Measurements from ENCODE around the gene MANEA.
A peak's percentile ranks its signal among the peaks of the same experiment; 100 is the strongest.
"Not testable (repeated sequence)": the region's sequence is repeated elsewhere in the genome, so short reads cannot be mapped to it uniquely, and the experiment has no call there.

The MANEA gene, protein sequence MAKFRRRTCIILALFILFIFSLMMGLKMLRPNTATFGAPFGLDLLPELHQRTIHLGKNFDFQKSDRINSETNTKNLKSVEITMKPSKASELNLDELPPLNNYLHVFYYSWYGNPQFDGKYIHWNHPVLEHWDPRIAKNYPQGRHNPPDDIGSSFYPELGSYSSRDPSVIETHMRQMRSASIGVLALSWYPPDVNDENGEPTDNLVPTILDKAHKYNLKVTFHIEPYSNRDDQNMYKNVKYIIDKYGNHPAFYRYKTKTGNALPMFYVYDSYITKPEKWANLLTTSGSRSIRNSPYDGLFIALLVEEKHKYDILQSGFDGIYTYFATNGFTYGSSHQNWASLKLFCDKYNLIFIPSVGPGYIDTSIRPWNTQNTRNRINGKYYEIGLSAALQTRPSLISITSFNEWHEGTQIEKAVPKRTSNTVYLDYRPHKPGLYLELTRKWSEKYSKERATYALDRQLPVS

GRCh38 chr6:95577304-95578105 lies at the start of gene MANEA:
MANEA (plus strand) TSS chr6:95577535; CDS start chr6:95586440, 8,905 bp downstream.
- DNase-seq (ENCODE audit: low read depth), result peak; percentile 67

GRCh38 chr6:95529762-95530161 lies 47.6 kb upstream of the MANEA start:
- DNase-seq (ENCODE audit: low read depth), result no peak

DNA sequence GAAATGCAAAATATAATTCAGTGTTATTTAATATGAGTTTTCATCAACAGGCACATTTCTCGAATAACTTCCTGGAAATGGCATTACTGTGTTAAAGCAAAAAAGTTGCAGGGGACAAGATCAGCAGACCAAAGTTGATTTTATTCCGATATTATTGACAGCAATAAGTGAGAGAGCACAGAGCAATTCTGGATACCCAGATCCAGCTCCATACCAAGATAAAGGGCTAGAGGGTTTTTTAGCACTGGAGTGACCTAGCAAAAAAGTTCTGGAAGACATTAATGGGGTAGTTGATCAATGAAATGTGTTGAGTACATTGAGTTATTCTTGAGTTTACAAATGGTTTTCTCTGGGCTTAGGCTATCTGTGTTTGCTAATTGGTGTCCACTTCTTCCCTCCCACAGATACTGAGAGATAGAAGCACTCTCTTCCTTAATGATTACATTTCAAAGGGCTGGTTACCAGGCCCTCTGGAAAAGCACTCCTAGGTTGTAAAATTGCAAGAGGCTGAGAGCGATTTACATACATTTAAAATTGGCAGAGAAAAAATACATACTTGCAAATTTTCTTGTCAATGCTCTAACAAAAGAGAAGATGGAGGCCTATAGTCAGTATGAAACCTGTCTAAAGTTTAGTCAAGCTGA lies 47.0 kb upstream of the MANEA start:
- DNase-seq (ENCODE audit: low read depth), result no peak

DNA sequence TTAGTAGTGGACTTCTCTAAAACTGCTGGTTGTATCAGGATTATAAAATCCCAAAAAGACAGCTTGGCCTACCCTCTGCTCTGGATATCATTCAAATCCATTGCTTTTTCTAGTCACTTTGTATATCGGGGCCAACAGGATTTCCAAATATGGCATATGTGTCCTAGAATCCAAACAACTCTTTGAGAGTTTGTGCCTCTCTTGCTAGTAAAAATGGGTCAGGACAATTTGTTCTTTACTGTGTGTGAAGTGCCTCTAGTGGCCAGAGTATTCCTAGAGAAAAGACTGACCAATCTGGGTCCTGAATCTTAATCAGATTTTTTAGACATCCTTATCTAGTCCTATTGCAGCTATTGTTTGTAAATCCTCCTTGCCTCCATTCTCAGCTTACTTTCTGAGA lies 33.5 kb upstream of the MANEA start:
- no peak for DNase-seq (ENCODE audit: low read depth)

DNA sequence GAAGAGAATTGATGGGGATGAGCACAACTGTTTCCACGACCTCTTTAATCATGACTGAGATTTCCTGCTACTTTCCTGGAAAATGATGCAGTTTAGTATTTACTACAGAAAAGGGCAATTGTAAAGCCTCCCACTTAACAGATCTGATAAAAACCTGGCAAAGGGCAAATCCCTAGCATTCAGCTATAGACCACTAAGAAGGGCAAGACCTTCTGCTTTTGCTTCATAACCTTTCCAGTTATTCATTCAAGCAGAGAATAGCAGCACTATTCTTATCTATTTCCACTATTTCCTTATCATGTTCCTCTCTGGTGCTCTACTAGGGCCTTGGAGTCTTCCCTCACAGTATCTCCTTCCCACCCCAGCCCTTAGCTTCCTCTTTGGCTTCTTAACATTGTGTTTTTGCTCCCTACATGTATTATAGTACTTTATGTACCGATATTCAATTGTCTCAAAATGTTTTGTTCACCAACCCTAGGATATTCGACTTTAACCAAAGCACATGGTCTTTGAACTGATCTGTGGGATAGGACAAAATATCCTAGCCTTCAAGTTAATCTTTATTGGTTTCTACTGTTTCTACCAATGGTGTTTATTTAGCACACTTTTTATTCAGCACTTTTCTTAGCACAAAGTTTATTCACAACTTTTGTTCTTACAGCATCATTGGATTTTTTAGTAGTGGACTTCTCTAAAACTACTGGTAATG lies 32.7 kb upstream of the MANEA start:
- no peak for DNase-seq (ENCODE audit: low read depth)

DNA sequence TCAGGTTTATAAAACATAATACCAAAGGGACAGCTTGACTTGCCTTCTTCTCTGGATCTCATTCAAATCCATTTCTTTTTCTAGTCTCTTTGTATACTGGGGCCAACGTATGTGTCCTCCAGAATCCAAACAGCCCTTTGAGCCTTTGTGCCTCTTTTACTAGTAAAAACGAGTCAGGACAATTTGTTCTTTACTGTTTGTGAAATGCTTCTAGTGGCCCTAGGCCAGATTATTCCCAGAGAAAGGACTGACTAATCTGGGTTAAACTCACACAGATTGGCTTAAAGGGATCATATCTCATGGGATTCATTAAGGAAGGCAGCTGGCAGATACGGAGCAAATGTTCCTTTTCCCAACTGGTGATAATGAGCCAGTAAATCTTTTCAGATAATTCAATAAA lies 32.1 kb upstream of the MANEA start:
- DNase-seq (ENCODE audit: low read depth), result no peak

DNA sequence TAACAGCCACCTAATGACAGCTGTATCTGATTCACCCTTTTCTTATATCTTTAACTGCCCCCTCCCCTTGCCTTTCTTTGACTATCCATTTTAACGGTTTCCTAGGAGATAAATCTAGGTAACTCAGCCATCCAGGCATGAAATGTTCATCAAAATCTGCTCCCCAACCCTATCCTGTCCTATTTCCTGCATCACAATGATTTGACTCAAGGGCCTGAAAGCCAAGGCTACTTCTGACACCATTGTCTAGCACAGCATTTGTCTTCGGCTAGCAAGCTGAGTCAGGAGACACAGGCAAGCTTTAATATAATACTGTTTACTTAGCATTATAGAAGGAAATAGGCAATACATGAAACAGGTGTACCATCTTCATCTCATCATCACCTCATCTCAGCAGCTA lies 31.6 kb upstream of the MANEA start:
- DNase-seq (ENCODE audit: low read depth), result no peak

GRCh38 chr6:95546148-95546547 lies 31.2 kb upstream of the MANEA start:
- DNase-seq (ENCODE audit: low read depth), result no peak

DNA sequence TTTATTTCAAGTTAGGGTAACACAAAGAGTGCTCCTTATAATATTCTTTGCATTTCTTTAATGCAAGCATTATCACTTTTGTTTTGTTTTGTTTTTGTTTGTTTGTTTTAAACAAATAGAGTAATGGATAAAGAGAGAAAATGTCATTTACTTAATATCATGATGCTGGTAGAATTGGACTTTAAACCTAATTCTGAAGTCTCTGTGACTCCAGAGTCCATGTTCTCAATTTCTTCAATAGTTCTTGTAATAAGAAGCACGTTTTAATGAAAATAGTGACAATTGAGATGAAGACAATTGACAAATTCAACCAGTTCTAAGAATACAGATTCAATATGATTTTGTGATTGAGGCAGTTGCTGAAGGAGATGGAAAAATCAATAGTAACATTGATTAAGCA lies 30.3 kb upstream of the MANEA start:
- DNase-seq (ENCODE audit: low read depth), result no peak

GRCh38 chr6:95548188-95548786 lies 29.0 kb upstream of the MANEA start:
- no peak for DNase-seq (ENCODE audit: low read depth)

DNA sequence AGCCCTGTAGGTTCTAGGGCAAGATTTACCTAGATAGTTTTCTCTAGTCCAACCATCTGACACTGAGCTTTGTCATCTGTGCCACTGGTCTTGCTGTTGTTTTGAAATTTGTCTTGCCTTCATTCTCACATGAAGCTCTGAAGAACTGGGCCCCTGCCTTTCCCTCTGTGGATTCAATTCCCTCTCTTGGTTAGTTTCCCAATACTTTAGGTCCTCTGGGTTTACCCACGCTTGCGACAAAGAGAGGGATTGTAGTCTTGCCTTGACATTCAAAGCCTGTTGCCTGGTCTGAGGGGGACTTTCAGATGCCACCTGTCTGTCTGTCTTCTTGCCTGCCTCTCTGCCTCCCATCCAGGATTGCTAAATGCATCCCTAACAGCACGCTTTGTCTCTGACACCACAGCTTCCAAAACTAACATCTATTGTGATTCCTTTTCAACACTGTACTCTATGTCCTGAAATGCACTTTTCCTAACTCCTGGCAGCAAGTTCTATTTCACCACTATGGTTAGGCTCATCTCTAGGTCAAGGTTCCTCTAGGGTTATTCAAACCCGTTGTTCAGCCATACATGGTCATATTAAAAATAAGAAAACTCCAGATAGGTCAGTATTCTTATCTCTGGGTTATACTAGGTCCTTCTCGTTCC lies 25.5 kb upstream of the MANEA start:
- DNase-seq (ENCODE audit: low read depth), result no peak

DNA sequence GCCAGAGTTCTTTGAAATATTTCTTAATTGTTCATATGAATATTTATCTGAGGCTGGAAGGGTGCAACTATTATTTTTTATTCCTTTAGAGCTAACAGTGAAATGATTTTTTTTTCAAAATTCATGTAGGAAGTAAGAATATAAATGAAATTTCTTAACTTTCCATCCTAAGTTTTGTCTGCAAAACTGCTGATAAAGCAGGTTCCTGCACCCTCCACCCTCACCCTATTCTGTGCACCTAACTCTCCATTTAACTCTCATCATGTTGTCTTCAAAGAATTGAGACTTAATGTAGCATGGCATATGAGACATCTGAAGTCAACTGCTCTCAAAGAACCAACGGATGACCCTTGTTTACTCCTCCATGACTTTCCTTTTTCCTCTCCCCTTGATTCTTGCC lies 23.5 kb upstream of the MANEA start:
- DNase-seq (ENCODE audit: low read depth), result no peak

- not testable (repeated sequence) for DNase-seq (ENCODE audit: low read depth)
Observed at GRCh38 chr6:95560956-95561355, 16.4 kb upstream of the MANEA start.

GRCh38 chr6:95569560-95569959 lies 7.8 kb upstream of the MANEA start:
- DNase-seq (ENCODE audit: low read depth), result no peak

GRCh38 chr6:95572098-95572497 lies 5.2 kb upstream of the MANEA start:
- no peak for DNase-seq (ENCODE audit: low read depth)

DNA sequence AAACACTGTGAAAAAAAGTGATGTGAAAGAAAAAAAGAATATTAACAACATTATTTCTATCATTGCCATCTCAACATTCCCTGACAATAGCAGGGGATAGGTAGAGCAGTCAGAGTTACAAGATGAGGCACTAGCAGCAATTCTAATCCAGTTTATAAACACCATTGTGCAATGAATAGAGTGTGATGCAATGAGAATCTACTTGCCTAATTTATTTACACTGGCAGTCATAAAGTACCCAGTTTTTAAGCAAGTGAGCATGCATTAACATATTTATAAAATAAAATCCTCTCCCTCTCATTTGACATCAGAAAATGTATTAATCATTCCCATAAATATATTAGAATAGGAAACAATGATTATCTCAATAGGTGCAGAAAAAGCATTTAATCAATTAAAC lies 2.5 kb upstream of the MANEA start:
- DNase-seq (ENCODE audit: low read depth), result no peak

DNA sequence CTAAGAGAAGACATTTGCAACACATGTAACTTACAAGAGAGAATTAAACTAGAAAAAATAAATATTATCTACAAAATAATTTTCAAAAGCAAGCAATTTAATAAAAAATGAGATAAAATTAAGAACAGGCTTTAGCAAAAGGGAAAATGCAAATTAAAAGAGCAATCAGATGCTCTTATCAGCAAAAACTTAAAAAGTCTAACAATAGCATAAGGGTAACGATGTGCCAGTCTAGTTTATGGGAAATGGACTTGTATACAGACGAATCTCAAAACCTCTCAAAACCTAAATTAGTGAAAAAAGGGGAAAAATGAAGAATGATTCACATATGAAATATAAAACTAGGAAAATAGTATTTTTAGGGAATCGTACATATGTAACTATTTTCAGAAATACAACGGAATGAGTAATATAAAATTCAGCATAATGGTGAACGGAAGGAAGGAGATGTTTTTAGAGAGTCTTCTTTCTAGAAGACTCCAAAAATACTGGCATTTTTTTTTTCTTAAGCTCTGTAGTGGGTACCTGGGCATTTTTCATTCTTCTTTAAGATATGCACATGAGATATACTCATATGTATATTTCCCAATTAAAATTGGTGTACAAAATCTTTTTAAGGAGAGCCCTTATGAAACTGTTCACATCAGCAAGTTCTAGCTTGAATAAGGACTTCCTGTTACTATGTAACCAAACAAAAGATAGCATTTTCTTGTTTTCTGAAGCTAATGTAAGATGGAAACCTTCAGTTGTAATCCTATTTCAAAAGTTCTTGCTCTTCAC lies 927 bp upstream of the MANEA start:
- no peak for DNase-seq (ENCODE audit: low read depth)

GRCh38 chr6:95576998-95577303 lies 384 bp upstream of the MANEA start:
- no peak for DNase-seq (ENCODE audit: low read depth)

- DNase-seq (ENCODE audit: low read depth), result no peak
Observed at GRCh38 chr6:95578106-95578410, 723 bp downstream of the MANEA start.

- DNase-seq (ENCODE audit: low read depth), result no peak
Observed at GRCh38 chr6:95581073-95581472, 3.7 kb downstream of the MANEA start.

DNA sequence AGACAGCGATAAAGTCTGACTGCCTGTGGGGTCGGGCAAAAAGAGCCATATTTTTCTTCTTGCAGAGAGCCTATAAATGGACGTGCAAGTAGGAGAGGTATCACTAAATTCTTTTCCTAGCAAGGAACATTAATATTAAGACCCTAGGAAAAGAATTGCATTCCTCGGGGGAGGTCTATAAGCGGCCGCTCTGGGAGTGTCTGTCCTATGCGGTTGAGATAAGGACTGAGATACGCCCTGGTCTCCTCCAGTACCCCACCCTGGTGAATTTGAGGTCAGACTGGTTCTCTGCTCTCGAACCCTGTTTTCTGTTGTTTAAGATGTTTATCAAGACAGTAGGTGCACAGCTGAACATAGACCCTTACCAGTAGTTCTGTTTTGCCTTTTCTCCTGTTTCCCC lies 6.9 kb downstream of the MANEA start:
- not testable (repeated sequence) for DNase-seq (ENCODE audit: low read depth)

All from activated gamma-delta T cell treated with anti-CD3 and anti-CD28 coated beads, Interleukin-2, amount 50 U/mL, for 16 hours (primary cell).